Endodermal cell (in vitro differentiated cells): ENCODE measurements around the gene ARID1A. TPM values are rescaled to one million over a fixed set of nuclear protein-coding genes. Genes with fewer than 3 reads are reported as not detected.

ENCODE experiments used
- DNase-seq: peaks from one replicate; pipeline ENCODE4 v3.0.0-alpha.2; 2017
- H3K27ac ChIP-seq: 2 replicates; pipeline ENCODE4 v1.5.1; 2013; ENCODE audit warnings: mild to moderate bottlenecking, low read depth, low read length, moderate library complexity
- H3K27me3 ChIP-seq: 2 replicates; pipeline ENCODE4 v1.6.1; 2013; ENCODE audit warnings: mild to moderate bottlenecking, low read length, moderate library complexity; ENCODE audit not compliant: insufficient read depth, control insufficient read depth, poor library complexity, severe bottlenecking
- H3K36me3 ChIP-seq: 2 replicates; pipeline ENCODE4 v1.7.0; 2013; ENCODE audit warnings: mild to moderate bottlenecking, low read length, moderate library complexity; ENCODE audit not compliant: control insufficient read depth, insufficient read depth
- H3K4me1 ChIP-seq: one replicate; pipeline ENCODE4 v1.7.0; 2013; ENCODE audit warnings: low read length; ENCODE audit not compliant: control insufficient read depth, insufficient read depth
- H3K4me3 ChIP-seq: 2 replicates; pipeline ENCODE4 v1.5.1; 2013; ENCODE audit warnings: mild to moderate bottlenecking, low read length, moderate library complexity
- H3K9ac ChIP-seq: 2 replicates; pipeline ENCODE4 v1.6.1; 2013; ENCODE audit warnings: mild to moderate bottlenecking, low read length, moderate library complexity; ENCODE audit not compliant: poor library complexity, severe bottlenecking; ENCODE audit errors: extremely low read depth
- H3K9me3 ChIP-seq: 2 replicates; pipeline ENCODE4 v1.6.1; 2013; ENCODE audit warnings: mild to moderate bottlenecking, low read length, moderate library complexity; ENCODE audit not compliant: control insufficient read depth
- H3K27ac Mint-ChIP-seq: 2 replicates; pipeline ENCODE4 v1.8.0; 2020; ENCODE audit warnings: mixed read lengths
- H3K27me3 Mint-ChIP-seq: 2 replicates; pipeline ENCODE4 v1.8.0; 2021; ENCODE audit warnings: mild to moderate bottlenecking, mixed read lengths; ENCODE audit not compliant: insufficient read depth
- H3K36me3 Mint-ChIP-seq: 2 replicates; pipeline ENCODE4 v1.8.0; 2020; ENCODE audit warnings: low read depth, mixed read lengths
- H3K4me1 Mint-ChIP-seq: 2 replicates; pipeline ENCODE4 v1.8.0; 2020; ENCODE audit warnings: mixed read lengths
- H3K4me3 Mint-ChIP-seq: 2 replicates; pipeline ENCODE4 v1.8.0; 2020; ENCODE audit warnings: mild to moderate bottlenecking, moderate library complexity, mixed read lengths
- H3K9me3 Mint-ChIP-seq: 2 replicates; pipeline ENCODE4 v1.8.0; 2020; ENCODE audit warnings: mild to moderate bottlenecking, mixed read lengths
- CTCF ChIP-seq: fragments of 200-600 bp; sonication (generic); conservative IDR thresholded peaks from 2 replicates; pipeline ENCODE4 v1.5.0; 2021; ENCODE audit warnings: antibody characterized with exemption, mild to moderate bottlenecking
- WGBS, 2 experiments: methylation state at CpG; one replicate each; pipeline versions ENCODE4 v1.1.5 to v1.1.7; 2013; ENCODE audit warnings: missing lambda C conversion rate in 2 of 2, mixed read lengths in 1 of 2; ENCODE audit not compliant: insufficient coverage in 1 of 2, insufficient read length in 1 of 2; 5-methylcytosine and 5-hydroxymethylcytosine counted together
- total RNA-seq, 2 donors: library from RNA; stranded (reverse); fragmentation: NEBNext Ultra II Directional in 1 of 2; extraction: Animal tissue kit (Norgen Biotek cat#: 25700) in 1 of 2; gene quantifications; 2 replicates in 1 of 2; 3 replicates in 1 of 2; pipeline ENCODE4 v1.2.1, GENCODE V29; 2021

ARID1A gene
- total RNA-seq, 2 donors from 2014 or later: 118 to 128 TPM

- Histone ChIP-seq H3K4me3 (no peak overlapping the region), H3K4me1 (no peaks in the 10 kb centered on the region), H3K36me3 (peaks cover 84% of the 10 kb centered on the region), H3K27ac (no peak overlapping the region), H3K9me3 (no peaks in the 10 kb centered on the region), H3K9ac (no peak overlapping the region), H3K27me3 (no peaks in the 10 kb centered on the region)
- 92 to 96% methylated on average over 4 of the region's 4 CpGs for WGBS, 2 experiments
- no peak for TF ChIP-seq CTCF
- no peak for DNase-seq
- H3K4me3 Mint-ChIP-seq: no peak overlapping the region
- H3K9me3 Mint-ChIP-seq: no peaks in the 10 kb centered on the region
- H3K27ac Mint-ChIP-seq: peak overlapping the region; percentile 33
- H3K36me3 Mint-ChIP-seq: peaks cover 67% of the 10 kb centered on the region
- no peaks in the 10 kb centered on the region for H3K27me3 Mint-ChIP-seq
- peaks cover 10% of the 10 kb centered on the region for H3K4me1 Mint-ChIP-seq
Observed at GRCh38 chr1:26739329-26739914, 43.6 kb downstream of the ARID1A start.

GRCh38 chr1:26740023-26740634 lies 44.3 kb downstream of the ARID1A start:
- Mint-ChIP-seq H3K27ac (no peak overlapping the region), H3K27me3 (no peaks in the 10 kb centered on the region), H3K4me3 (no peak overlapping the region), H3K9me3 (no peaks in the 10 kb centered on the region), H3K36me3 (peaks cover 69% of the 10 kb centered on the region), H3K4me1 (peaks cover 10% of the 10 kb centered on the region)
- TF ChIP-seq CTCF: no peak
- Histone ChIP-seq H3K4me1 (no peaks in the 10 kb centered on the region), H3K27ac (no peak overlapping the region), H3K9me3 (no peaks in the 10 kb centered on the region), H3K36me3 (peaks cover 84% of the 10 kb centered on the region), H3K9ac (no peak overlapping the region), H3K4me3 (no peak overlapping the region), H3K27me3 (no peaks in the 10 kb centered on the region)
- 88 to 95% methylated on average over 3 of the region's 3 CpGs for WGBS, 2 experiments
- DNase-seq: no peak

- no peak overlapping the region for H3K27ac ChIP-seq
- no peak overlapping the region for H3K4me3 ChIP-seq
- Mint-ChIP-seq H3K4me1 (peaks cover 10% of the 10 kb centered on the region), H3K9me3 (no peaks in the 10 kb centered on the region), H3K27ac (no peak overlapping the region), H3K27me3 (no peaks in the 10 kb centered on the region), H3K4me3 (no peak overlapping the region), H3K36me3 (peaks cover 69% of the 10 kb centered on the region)
- DNase-seq: no peak
- no peak overlapping the region for H3K9ac ChIP-seq
- H3K4me1 ChIP-seq: no peaks in the 10 kb centered on the region
- TF ChIP-seq CTCF: no peak
- no peaks in the 10 kb centered on the region for H3K27me3 ChIP-seq
- H3K9me3 ChIP-seq: no peaks in the 10 kb centered on the region
- WGBS, 2 experiments: 91 to 95% methylated on average over 5 of the region's 5 CpGs
- H3K36me3 ChIP-seq: peaks cover 84% of the 10 kb centered on the region
Observed at GRCh38 chr1:26740952-26741351, 45.1 kb downstream of the ARID1A start.
